Measurements from ENCODE around the gene MRPL46.

DNA sequence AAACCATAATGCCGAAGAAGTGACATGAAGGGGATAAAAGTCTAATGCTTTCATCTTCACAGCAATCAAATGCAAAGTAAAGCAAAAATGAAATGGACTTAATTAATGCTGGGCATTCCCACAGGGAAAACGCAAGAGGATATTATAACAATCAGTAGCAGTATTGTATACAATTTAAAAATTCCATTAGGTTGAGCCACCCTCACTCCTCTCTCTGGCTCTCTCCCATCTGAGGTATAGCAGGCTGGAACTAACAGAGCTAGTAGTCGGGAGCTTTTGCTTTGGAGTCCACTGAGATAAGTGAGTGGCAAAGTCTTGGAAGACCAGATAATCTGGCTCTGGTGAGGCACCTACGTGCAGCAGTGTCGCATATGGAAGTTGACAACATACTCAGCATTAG, 45.4 kb upstream of the MRPL46 start:
- TF ChIP-seq GATA2 (IDR thresholded peaks at IDR 0.05; ENCODE audit: low read depth, low read length) (no peak), GATA3 (IDR thresholded peaks at IDR 0.05; ENCODE audit: low read depth, low read length) (no peak)

Data from SH-SY5Y (cell line).